NT2/D1 (cell line): ENCODE measurements around the gene CCDC102B.

ENCODE experiments used
- SUZ12 ChIP-seq: IDR thresholded peaks from 2 replicates; pipeline ENCODE4 v1.6.1; 2011; ENCODE audit not compliant: insufficient read length, insufficient read depth; ENCODE audit errors: extremely low read depth
- ZNF274 ChIP-seq: IDR thresholded peaks from 2 replicates; pipeline ENCODE4 v1.6.1; 2011; ENCODE audit warnings: mild to moderate bottlenecking, low read depth, low read length

DNA sequence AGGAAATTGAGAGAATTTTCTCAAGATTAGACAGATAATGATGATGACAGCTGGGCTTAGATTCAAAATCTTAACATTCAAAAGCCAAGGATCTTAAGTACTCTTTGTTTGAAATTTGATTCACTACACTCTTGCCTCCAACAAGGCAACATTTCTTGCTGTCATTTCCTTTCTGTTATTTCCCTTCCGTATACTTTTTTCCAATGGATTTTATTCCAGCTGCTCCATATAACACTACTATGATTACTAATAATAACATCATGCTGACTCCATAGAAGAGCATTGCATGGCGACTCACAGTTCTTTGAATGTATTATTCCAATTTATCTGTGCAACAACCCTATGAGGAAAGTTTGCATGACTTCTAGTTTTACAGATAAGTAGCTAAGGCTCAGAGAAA, 33.9 kb upstream of the CCDC102B start:
- TF ChIP-seq ZNF274 (no peak), SUZ12 (no peak)
